Sigmoid colon (tissue), 4 donors: ENCODE results near the gene SINHCAF.

ENCODE experiments used
- CTCF ChIP-seq, 4 experiments: fragments of 450-650 bp in 3 of 4; fragments of 200-600 bp in 1 of 4; IDR thresholded peaks; one replicate each; pipeline ENCODE4 v1.5.1; 2016 to 2019; ENCODE audit warnings: antibody characterized with exemption in 4 of 4, mild to moderate bottlenecking in 3 of 4, moderate library complexity in 2 of 4
- EP300 ChIP-seq, 4 donors: sonication (generic); formaldehyde crosslinking; IDR thresholded peaks; one replicate each; pipeline ENCODE4 v1.6.1; 2017; ENCODE audit warnings: antibody characterized with exemption in 4 of 4
- POLR2A ChIP-seq, 2 donors: fragments of 450-650 bp; IDR thresholded peaks; one replicate each; pipeline ENCODE4 v1.6.1; 2016; ENCODE audit warnings: antibody characterized with exemption in 2 of 2, mild to moderate bottlenecking in 2 of 2, moderate library complexity in 2 of 2
- POLR2AphosphoS5 ChIP-seq, 4 donors: sonication (generic); formaldehyde crosslinking; IDR thresholded peaks; one replicate each; pipeline ENCODE4 v1.6.1; 2017; ENCODE audit warnings: antibody characterized with exemption in 4 of 4

- TF ChIP-seq POLR2AphosphoS5 (IDR thresholded peaks at IDR 0.05) = no peak
- no peak for TF ChIP-seq POLR2A (IDR thresholded peaks at IDR 0.05)
- no peak for TF ChIP-seq CTCF (IDR thresholded peaks at IDR 0.05)
- no peak for TF ChIP-seq EP300 (IDR thresholded peaks at IDR 0.05)
Measured at GRCh38 chr12:31260840-31261239, 65.1 kb downstream of the SINHCAF start.
